Adrenal gland (tissue), 5 donors: ENCODE data around the gene EXD3.

ENCODE experiments used
- POLR2A ChIP-seq, 2 donors: fragments of 450-650 bp; IDR thresholded peaks; one replicate each; pipeline ENCODE4 v1.6.1; 2017; ENCODE audit warnings: antibody characterized with exemption in 2 of 2, mild to moderate bottlenecking in 2 of 2, moderate library complexity in 1 of 2
- TF ChIP-seq, protein P1 (sequence below), 6 experiments: fragments of 450-650 bp in 4 of 6; fragments of 200-600 bp in 2 of 6; sonication (generic) in 1 of 6; IDR thresholded peaks; 1 replicate in 5 of 6; 2 replicates in 1 of 6; pipeline versions ENCODE4 v1.5.1 to v1.8.0; 2016 to 2021; ENCODE audit warnings: antibody characterized with exemption in 6 of 6, mild to moderate bottlenecking in 2 of 6, moderate library complexity in 1 of 6
- donor health status: DM: no; HTN: no; CAD: no.

DNA sequence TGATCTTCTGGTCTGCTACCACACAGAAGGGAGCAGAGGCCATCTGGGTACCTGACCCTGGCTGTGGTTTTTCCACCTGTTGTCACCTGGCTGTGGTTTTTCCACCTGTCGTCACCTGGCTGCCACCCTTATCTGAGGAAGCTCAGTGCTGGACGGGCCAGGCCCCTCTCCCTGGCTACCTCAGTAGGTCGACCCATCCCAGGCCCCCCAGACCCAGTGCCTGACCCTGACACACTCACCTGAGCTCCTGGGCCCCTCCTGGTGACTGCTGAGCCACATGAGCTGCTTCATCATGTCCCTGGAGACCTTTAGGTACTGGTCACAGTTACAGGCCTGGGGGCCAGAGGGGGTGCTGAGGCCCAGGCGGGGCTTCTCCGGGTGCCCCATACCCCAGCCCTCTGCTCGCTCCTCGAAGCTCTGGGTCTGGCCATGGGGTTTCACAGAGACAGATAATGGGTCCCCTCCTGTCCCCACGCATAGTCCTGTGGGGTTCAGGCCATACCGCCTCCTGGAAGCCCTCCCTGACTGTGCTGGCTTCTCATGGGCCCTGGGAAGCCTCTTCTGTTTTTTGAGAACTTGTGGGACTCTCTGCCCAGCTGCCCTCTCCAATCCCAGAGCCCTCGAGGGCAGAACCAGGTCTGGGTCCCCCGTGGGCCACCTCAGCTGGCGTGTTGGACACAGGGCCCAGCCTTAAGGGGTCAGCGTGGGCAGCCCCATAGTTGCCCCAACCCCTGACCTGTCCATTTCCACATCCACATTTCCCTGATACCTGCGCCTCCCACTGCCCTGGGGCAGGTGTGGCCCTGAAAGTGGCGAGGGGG is 113.4 kb downstream of the EXD3 start:
- TF ChIP-seq, protein P1, sequence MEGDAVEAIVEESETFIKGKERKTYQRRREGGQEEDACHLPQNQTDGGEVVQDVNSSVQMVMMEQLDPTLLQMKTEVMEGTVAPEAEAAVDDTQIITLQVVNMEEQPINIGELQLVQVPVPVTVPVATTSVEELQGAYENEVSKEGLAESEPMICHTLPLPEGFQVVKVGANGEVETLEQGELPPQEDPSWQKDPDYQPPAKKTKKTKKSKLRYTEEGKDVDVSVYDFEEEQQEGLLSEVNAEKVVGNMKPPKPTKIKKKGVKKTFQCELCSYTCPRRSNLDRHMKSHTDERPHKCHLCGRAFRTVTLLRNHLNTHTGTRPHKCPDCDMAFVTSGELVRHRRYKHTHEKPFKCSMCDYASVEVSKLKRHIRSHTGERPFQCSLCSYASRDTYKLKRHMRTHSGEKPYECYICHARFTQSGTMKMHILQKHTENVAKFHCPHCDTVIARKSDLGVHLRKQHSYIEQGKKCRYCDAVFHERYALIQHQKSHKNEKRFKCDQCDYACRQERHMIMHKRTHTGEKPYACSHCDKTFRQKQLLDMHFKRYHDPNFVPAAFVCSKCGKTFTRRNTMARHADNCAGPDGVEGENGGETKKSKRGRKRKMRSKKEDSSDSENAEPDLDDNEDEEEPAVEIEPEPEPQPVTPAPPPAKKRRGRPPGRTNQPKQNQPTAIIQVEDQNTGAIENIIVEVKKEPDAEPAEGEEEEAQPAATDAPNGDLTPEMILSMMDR (IDR thresholded peaks at IDR 0.05) = no peak
- TF ChIP-seq POLR2A (IDR thresholded peaks at IDR 0.05) = no peak
